A673 (cell line): ENCODE results near the gene DAB1.

Experiments used
- CTCF ChIP-seq: fragments of 300-800, 200-600 bp; sonication (generic); conservative IDR thresholded peaks from 2 replicates; pipeline ENCODE4 v1.5.1; 2017; ENCODE audit warnings: low read depth, mild to moderate bottlenecking, antibody characterized with exemption, low read length, moderate library complexity, mixed read lengths
- EZH2 ChIP-seq: fragments of 200-600 bp; sonication (generic); IDR thresholded peaks from 2 replicates; pipeline ENCODE4 v1.6.1; 2017; ENCODE audit warnings: borderline replicate concordance, low read depth, mild to moderate bottlenecking, mixed read lengths, antibody characterized with exemption, low read length; ENCODE audit not compliant: poor library complexity, severe bottlenecking

- TF ChIP-seq CTCF, result no peak
- TF ChIP-seq EZH2, result no peak
Measured at GRCh38 chr1:57331620-57332019, 92.2 kb downstream of the DAB1 start.
